Fibroblast of the aortic adventitia (primary cell): ENCODE measurements around the gene ZNF135. TPM values are rescaled to one million over a fixed set of nuclear protein-coding genes. Genes with fewer than 3 reads are reported as not detected.

ENCODE experiments used
- DNase-seq: peaks from one replicate; pipeline ENCODE4 v3.0.0-alpha.2; 2010; ENCODE audit warnings: low read depth
- H3K4me3 ChIP-seq: 2 replicates; pipeline ENCODE4 v1.5.1; 2011; ENCODE audit warnings: low read depth, mild to moderate bottlenecking, control low read depth, low read length, moderate library complexity
- total RNA-seq: library from RNA; depleted of rRNA; stranded (reverse); fragments of >200 nt; gene quantifications from 2 replicates; pipeline ENCODE4 v1.2.3, GENCODE V29; 2012; ENCODE audit warnings: low replicate concordance
- TF ChIP-seq, protein P1 (sequence below): IDR thresholded peaks from 2 replicates; pipeline ENCODE4 v1.5.1; 2011; ENCODE audit warnings: mild to moderate bottlenecking, low read length, control low read depth, inconsistent platforms; ENCODE audit not compliant: insufficient read depth

The ZNF135 gene
- total RNA-seq, 1 donor, result 2.2 TPM

DNA sequence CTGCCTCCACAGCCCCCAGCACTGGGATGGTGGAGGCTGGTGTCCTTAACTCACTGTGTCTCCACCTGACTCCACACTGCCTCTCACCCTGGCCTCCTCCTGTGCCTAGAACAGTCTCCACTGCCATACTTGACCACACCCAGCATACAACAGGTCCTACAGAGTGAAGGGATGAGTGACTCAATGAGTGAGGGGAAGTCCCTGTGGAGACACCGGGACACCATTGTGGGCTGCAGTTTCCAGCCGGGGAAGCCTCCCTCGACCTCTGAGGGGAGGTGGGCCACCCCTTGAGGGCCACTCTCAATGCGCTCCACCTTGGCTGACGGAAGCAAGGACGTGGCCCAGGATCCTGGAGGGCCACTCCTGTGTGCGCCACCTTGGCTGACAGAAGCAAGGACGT, 2.8 kb upstream of the ZNF135 start:
- H3K4me3 ChIP-seq, result no peak overlapping the region
- no peak for DNase-seq
- TF ChIP-seq, protein P1, sequence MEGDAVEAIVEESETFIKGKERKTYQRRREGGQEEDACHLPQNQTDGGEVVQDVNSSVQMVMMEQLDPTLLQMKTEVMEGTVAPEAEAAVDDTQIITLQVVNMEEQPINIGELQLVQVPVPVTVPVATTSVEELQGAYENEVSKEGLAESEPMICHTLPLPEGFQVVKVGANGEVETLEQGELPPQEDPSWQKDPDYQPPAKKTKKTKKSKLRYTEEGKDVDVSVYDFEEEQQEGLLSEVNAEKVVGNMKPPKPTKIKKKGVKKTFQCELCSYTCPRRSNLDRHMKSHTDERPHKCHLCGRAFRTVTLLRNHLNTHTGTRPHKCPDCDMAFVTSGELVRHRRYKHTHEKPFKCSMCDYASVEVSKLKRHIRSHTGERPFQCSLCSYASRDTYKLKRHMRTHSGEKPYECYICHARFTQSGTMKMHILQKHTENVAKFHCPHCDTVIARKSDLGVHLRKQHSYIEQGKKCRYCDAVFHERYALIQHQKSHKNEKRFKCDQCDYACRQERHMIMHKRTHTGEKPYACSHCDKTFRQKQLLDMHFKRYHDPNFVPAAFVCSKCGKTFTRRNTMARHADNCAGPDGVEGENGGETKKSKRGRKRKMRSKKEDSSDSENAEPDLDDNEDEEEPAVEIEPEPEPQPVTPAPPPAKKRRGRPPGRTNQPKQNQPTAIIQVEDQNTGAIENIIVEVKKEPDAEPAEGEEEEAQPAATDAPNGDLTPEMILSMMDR, result no peak

DNA sequence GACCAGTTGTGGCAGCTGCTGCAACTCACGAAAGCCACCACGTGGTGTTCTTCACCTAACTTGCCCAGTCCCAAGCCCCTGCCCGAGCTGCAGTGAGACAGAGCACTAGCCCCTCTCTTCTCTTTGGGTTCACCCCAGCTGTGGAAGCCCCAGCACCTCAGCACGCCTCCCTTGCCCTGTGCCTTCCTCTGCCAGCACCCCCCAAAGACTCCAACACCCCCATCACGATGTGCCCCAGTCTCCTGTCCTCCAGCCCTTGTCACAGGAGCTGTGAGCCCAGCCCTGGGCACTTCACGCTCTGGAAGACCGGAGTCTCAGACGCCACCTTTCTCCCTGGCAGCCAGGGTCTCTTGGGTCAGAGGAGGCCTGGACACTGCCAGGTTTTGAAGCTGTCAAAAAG, 2.2 kb upstream of the ZNF135 start:
- TF ChIP-seq, protein P1, result no peak
- no peak overlapping the region for H3K4me3 ChIP-seq
- DNase-seq, result no peak

DNA sequence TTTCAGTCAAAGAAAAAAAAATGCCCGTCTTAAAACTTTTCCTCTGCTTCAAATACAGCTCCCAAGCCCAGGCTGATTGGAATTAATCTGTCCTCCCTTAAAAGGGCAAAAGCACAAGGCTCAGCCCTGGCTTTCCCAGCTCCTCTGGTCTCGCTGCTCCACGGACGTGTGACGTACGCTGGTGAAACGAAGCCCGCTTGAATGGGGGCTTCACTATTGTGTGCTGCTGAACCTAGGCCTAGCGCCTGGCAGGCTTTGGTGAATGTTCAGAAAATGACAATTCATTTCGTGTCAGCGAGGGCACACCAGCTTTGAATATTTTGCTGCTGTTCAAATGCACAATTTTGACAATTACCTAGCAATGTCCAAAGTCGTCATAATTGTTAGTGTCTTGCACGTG, 615 bp upstream of the ZNF135 start:
- DNase-seq, result no peak
- no peak overlapping the region for H3K4me3 ChIP-seq
- TF ChIP-seq, protein P1, result no peak

- no peak for DNase-seq
- peak overlapping the region; percentile 58 for H3K4me3 ChIP-seq
- TF ChIP-seq, protein P1, result no peak
Observed at GRCh38 chr19:58059671-58060078, 593 bp downstream of the ZNF135 start.

DNA sequence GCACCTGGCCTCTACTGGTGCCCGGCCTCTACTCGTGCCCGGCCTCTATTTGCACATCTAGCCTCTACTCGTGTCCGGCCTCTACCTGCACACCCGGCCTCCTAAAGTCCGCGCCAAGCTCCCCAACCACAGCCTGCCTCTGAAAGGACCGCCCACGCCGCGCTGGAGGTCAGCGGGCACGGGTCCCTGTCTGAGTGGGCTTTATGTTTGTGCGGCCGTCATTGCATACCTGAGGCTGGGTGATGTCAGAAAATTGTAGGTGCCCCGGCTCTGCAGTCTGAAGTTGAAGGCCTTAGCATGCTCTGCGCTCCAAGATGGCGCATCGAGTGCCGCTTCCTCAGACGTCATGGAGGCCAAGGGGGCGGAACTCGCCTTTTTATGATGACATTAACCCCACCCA, 1.1 kb downstream of the ZNF135 start:
- TF ChIP-seq, protein P1, result no peak
- no peak overlapping the region for H3K4me3 ChIP-seq
- DNase-seq, result no peak

- no peak for DNase-seq
- TF ChIP-seq, protein P1, result no peak
- H3K4me3 ChIP-seq, result no peak overlapping the region
Observed at GRCh38 chr19:58063712-58064111, 4.6 kb downstream of the ZNF135 start.

DNA sequence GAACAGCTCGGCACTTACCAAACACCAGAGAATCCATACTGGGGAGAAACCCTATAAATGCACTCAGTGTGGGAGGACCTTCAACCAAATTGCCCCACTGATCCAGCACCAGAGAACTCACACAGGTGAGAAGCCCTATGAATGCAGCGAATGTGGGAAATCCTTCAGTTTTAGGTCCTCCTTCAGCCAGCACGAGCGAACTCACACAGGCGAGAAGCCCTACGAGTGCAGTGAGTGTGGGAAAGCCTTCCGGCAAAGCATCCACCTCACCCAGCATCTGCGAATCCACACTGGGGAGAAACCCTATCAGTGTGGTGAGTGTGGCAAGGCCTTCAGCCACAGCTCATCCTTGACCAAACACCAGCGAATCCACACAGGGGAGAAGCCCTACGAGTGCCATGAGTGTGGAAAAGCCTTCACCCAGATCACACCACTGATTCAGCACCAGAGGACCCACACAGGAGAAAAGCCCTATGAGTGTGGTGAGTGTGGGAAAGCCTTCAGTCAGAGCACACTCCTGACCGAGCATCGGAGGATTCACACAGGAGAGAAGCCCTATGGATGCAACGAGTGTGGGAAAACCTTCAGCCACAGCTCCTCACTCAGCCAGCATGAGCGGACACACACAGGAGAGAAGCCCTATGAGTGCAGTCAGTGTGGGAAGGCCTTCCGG, 8.3 kb downstream of the ZNF135 start:
- no peak for DNase-seq

More for the DNA sequence above, 8.3 kb downstream of the ZNF135 start:
- no peak overlapping the region for H3K4me3 ChIP-seq
- TF ChIP-seq, protein P1, result no peak
